Activated T-cell treated with anti-CD3 and anti-CD28 coated beads, Interleukin-2, amount 50 U/mL, for 72 hours (primary cell): ENCODE data around the gene GNG11. TPM values are rescaled to one million over a fixed set of nuclear protein-coding genes. Genes with fewer than 3 reads are reported as not detected.
A peak's percentile ranks its signal among the peaks of the same experiment; 100 is the strongest.

ENCODE experiments used
- ATAC-seq, 2 donors: fragments of 150-1000 bp; cut with Tn5 transposase; replicated peaks in 1 of 2; 2 replicates each; pipeline ENCODE4 v1.10.0; 2021; ENCODE audit warnings: moderate library complexity in 2 of 2, mild to moderate bottlenecking in 1 of 2
- DNase-seq, 2 donors: peaks; one replicate each; pipeline ENCODE4 v3.0.0; 2021 to 2022; ENCODE audit warnings: mixed read lengths in 1 of 2
- H3K27ac Mint-ChIP-seq: one replicate; pipeline ENCODE4 v1.8.0; 2022; ENCODE audit warnings: mild to moderate bottlenecking, moderate library complexity, mixed read lengths
- H3K27me3 Mint-ChIP-seq: one replicate; pipeline ENCODE4 v1.8.0; 2022; ENCODE audit warnings: low read depth, mixed read lengths
- H3K36me3 Mint-ChIP-seq, 2 donors: one replicate each; pipeline ENCODE4 v1.8.0; 2022; ENCODE audit warnings: mixed read lengths in 2 of 2, mild to moderate bottlenecking in 1 of 2; ENCODE audit not compliant: insufficient read depth in 2 of 2
- H3K4me1 Mint-ChIP-seq: one replicate; pipeline ENCODE4 v1.8.0; 2022; ENCODE audit warnings: low read depth, mixed read lengths
- H3K4me3 Mint-ChIP-seq, 2 donors: one replicate each; pipeline ENCODE4 v1.8.0; 2022; ENCODE audit warnings: mild to moderate bottlenecking in 2 of 2, mixed read lengths in 2 of 2, moderate library complexity in 2 of 2
- H3K9me3 Mint-ChIP-seq, 2 donors: one replicate each; pipeline ENCODE4 v1.8.0; 2022; ENCODE audit warnings: mixed read lengths in 2 of 2
- total RNA-seq, 2 donors: library from RNA; stranded (reverse); gene quantifications; one replicate each; pipeline ENCODE4 v1.2.3, GENCODE V29; 2022

The GNG11 gene
- not detected for total RNA-seq

GRCh38 chr7:93921607-93922566 lies at the start of gene GNG11:
GNG11 (plus strand) TSS chr7:93921735; CDS start chr7:93922138, 403 bp downstream.
- Mint-ChIP-seq H3K4me1 (no peaks in the 10 kb centered on the region), H3K9me3 (no peaks in the 10 kb centered on the region), H3K4me3 (peak within 1 kb of the TSS; percentile 64 to 77), H3K27me3 (peaks cover 50% of the 10 kb centered on the region), H3K36me3 (no peaks in the 10 kb centered on the region), H3K27ac (no peak within 1 kb of the TSS)
- DNase-seq (peak; percentile 43 to 50), ATAC-seq (peak; percentile 84 to 92)

- ATAC-seq (no peak), DNase-seq (no peak)
- Mint-ChIP-seq H3K9me3 (peaks cover 3 to 5% of the 10 kb centered on the region in 2 donors), H3K36me3 (no peaks in the 10 kb centered on the region), H3K4me1 (no peaks in the 10 kb centered on the region), H3K27ac (no peak overlapping the region), H3K27me3 (no peaks in the 10 kb centered on the region), H3K4me3 (no peak overlapping the region)
Observed at GRCh38 chr7:93873998-93874574, 47.4 kb upstream of the GNG11 start.

GRCh38 chr7:93877742-93878141 lies 43.8 kb upstream of the GNG11 start:
- Mint-ChIP-seq H3K9me3 (peaks cover 6 to 8% of the 10 kb centered on the region in 2 donors), H3K4me1 (no peaks in the 10 kb centered on the region), H3K36me3 (no peaks in the 10 kb centered on the region), H3K4me3 (no peak overlapping the region), H3K27ac (no peak overlapping the region), H3K27me3 (peaks cover 11% of the 10 kb centered on the region)
- DNase-seq (no peak), ATAC-seq (no peak)

- H3K27ac Mint-ChIP-seq = no peak overlapping the region
- DNase-seq (no peak), ATAC-seq (no peak)
- H3K9me3 Mint-ChIP-seq = peaks cover 3% of the 10 kb centered on the region in 2 donors
- no peak overlapping the region for H3K4me3 Mint-ChIP-seq
- H3K27me3 Mint-ChIP-seq = peaks cover 11% of the 10 kb centered on the region
- no peaks in the 10 kb centered on the region for H3K36me3 Mint-ChIP-seq
- H3K4me1 Mint-ChIP-seq = no peaks in the 10 kb centered on the region
Observed at GRCh38 chr7:93879356-93879755, 42.2 kb upstream of the GNG11 start.

- no peak for ATAC-seq
- DNase-seq = no peak
- H3K4me1 Mint-ChIP-seq = no peaks in the 10 kb centered on the region
- H3K27me3 Mint-ChIP-seq = peaks cover 11% of the 10 kb centered on the region
- no peak overlapping the region for H3K4me3 Mint-ChIP-seq
- H3K36me3 Mint-ChIP-seq = no peaks in the 10 kb centered on the region
- H3K9me3 Mint-ChIP-seq = peaks cover 3% of the 10 kb centered on the region in 2 donors
- no peak overlapping the region for H3K27ac Mint-ChIP-seq
Observed at GRCh38 chr7:93882468-93882867, 39.1 kb upstream of the GNG11 start.

GRCh38 chr7:93883078-93883916 lies 38.2 kb upstream of the GNG11 start:
- no peaks in the 10 kb centered on the region for H3K36me3 Mint-ChIP-seq
- H3K9me3 Mint-ChIP-seq = peaks cover 3% of the 10 kb centered on the region in 2 donors
- H3K4me3 Mint-ChIP-seq = no peak overlapping the region
- peaks cover 17% of the 10 kb centered on the region for H3K27me3 Mint-ChIP-seq
- DNase-seq (no peak), ATAC-seq (no peak)
- H3K4me1 Mint-ChIP-seq = no peaks in the 10 kb centered on the region
- H3K27ac Mint-ChIP-seq = no peak overlapping the region

GRCh38 chr7:93883917-93884345 lies 37.6 kb upstream of the GNG11 start:
- ATAC-seq (no peak), DNase-seq (no peak)
- H3K36me3 Mint-ChIP-seq = no peaks in the 10 kb centered on the region
- H3K27me3 Mint-ChIP-seq = peaks cover 24% of the 10 kb centered on the region
- H3K4me1 Mint-ChIP-seq = no peaks in the 10 kb centered on the region
- no peak overlapping the region for H3K27ac Mint-ChIP-seq
- peaks cover 3% of the 10 kb centered on the region in 2 donors for H3K9me3 Mint-ChIP-seq
- H3K4me3 Mint-ChIP-seq = no peak overlapping the region

GRCh38 chr7:93884541-93884940 lies 37.0 kb upstream of the GNG11 start:
- H3K27me3 Mint-ChIP-seq = peaks cover 30% of the 10 kb centered on the region
- no peaks in the 10 kb centered on the region for H3K36me3 Mint-ChIP-seq
- DNase-seq (no peak), ATAC-seq (no peak)
- H3K9me3 Mint-ChIP-seq = peaks cover 1% of the 10 kb centered on the region in 2 donors
- H3K27ac Mint-ChIP-seq = no peak overlapping the region
- H3K4me1 Mint-ChIP-seq = peaks cover under 1% of the 10 kb centered on the region
- no peak overlapping the region for H3K4me3 Mint-ChIP-seq

GRCh38 chr7:93889261-93889660 lies 32.3 kb upstream of the GNG11 start:
- Mint-ChIP-seq H3K27ac (no peak overlapping the region), H3K9me3 (no peaks in the 10 kb centered on the region), H3K4me1 (peaks cover 9% of the 10 kb centered on the region), H3K27me3 (peaks cover 60% of the 10 kb centered on the region), H3K4me3 (peak overlapping the region in 1 of 2 donors; percentile 87), H3K36me3 (no peaks in the 10 kb centered on the region)
- DNase-seq = no peak
- no peak for ATAC-seq

GRCh38 chr7:93890041-93890463 lies 31.5 kb upstream of the GNG11 start:
- no peak overlapping the region for H3K27ac Mint-ChIP-seq
- no peaks in the 10 kb centered on the region for H3K36me3 Mint-ChIP-seq
- H3K4me1 Mint-ChIP-seq = peaks cover 9% of the 10 kb centered on the region
- peaks cover 60% of the 10 kb centered on the region for H3K27me3 Mint-ChIP-seq
- peak overlapping the region; percentile 87 to 93 for H3K4me3 Mint-ChIP-seq
- no peaks in the 10 kb centered on the region for H3K9me3 Mint-ChIP-seq
- DNase-seq (peak in 1 of 2 donors; percentile 4), ATAC-seq (peak; percentile 36 to 46)

GRCh38 chr7:93890464-93891068 lies 31.0 kb upstream of the GNG11 start, which contains the start of gene TFPI2:
TFPI2 (minus strand) TSS chr7:93890753; CDS start chr7:93890678, 75 bp downstream.
- peaks cover 9% of the 10 kb centered on the region for H3K4me1 Mint-ChIP-seq
- no peak within 1 kb of the TSS for H3K27ac Mint-ChIP-seq
- peak; percentile 72 to 74 for ATAC-seq
- H3K36me3 Mint-ChIP-seq = no peaks in the 10 kb centered on the region
- peak; percentile 34 to 46 for DNase-seq
- no peaks in the 10 kb centered on the region for H3K9me3 Mint-ChIP-seq
- H3K27me3 Mint-ChIP-seq = peaks cover 60% of the 10 kb centered on the region
- peak within 1 kb of the TSS; percentile 87 to 93 for H3K4me3 Mint-ChIP-seq

GRCh38 chr7:93894426-93894825 lies 27.1 kb upstream of the GNG11 start:
- Mint-ChIP-seq H3K9me3 (no peaks in the 10 kb centered on the region), H3K27ac (no peak overlapping the region), H3K27me3 (peaks cover 43% of the 10 kb centered on the region), H3K36me3 (no peaks in the 10 kb centered on the region), H3K4me1 (peaks cover 9% of the 10 kb centered on the region), H3K4me3 (no peak overlapping the region)
- DNase-seq = no peak
- no peak for ATAC-seq
